Fibroblast of lung (primary cell): ENCODE data around the gene PAQR6. TPM values are rescaled to one million over a fixed set of nuclear protein-coding genes. Genes with fewer than 3 reads are reported as not detected.

Experiments
- DNase-seq, 2 donors: peaks; one replicate each; pipeline versions ENCODE4 v3.0.0 to v3.0.0-alpha.2; 2010; ENCODE audit warnings: low read depth in 2 of 2
- H2AFZ ChIP-seq: 2 replicates; pipeline ENCODE4 v1.5.1; 2012; ENCODE audit warnings: low read length, control low read depth, inconsistent platforms
- H3K27ac ChIP-seq: 2 replicates; pipeline ENCODE4 v1.5.1; 2011; ENCODE audit warnings: low read length, control low read depth; ENCODE audit not compliant: insufficient read depth
- H3K27me3 ChIP-seq: 2 replicates; pipeline ENCODE4 v1.5.1; 2011; ENCODE audit warnings: mild to moderate bottlenecking, low read length; ENCODE audit not compliant: control insufficient read depth, insufficient read depth
- H3K36me3 ChIP-seq: 2 replicates; pipeline ENCODE4 v1.5.1; 2011; ENCODE audit warnings: low read length; ENCODE audit not compliant: control insufficient read depth, insufficient read depth
- H3K4me1 ChIP-seq: 2 replicates; pipeline ENCODE4 v1.5.1; 2011; ENCODE audit warnings: low read length; ENCODE audit not compliant: control insufficient read depth, insufficient read depth; ENCODE audit errors: extremely low read depth
- H3K4me2 ChIP-seq: 2 replicates; pipeline ENCODE4 v1.5.1; 2011; ENCODE audit warnings: low read length, control low read depth; ENCODE audit not compliant: insufficient read depth; ENCODE audit errors: extremely low read depth
- H3K4me3 ChIP-seq, 4 experiments: fragments of 200-600 bp in 1 of 4; sonication (generic) in 1 of 4; replicated peaks in 1 of 4; 2 replicates each; pipeline ENCODE4 v1.5.1; 2011 to 2016; ENCODE audit warnings: low read length in 4 of 4, low read depth in 3 of 4, mild to moderate bottlenecking in 3 of 4, control low read depth in 2 of 4, inconsistent platforms in 1 of 4, mixed read lengths in 1 of 4; ENCODE audit not compliant: insufficient read depth in 1 of 4; ENCODE audit errors: control extremely low read depth in 1 of 4
- H3K79me2 ChIP-seq: 2 replicates; pipeline ENCODE4 v1.5.1; 2012; ENCODE audit warnings: mild to moderate bottlenecking, low read length, inconsistent platforms; ENCODE audit not compliant: control insufficient read depth, insufficient read depth
- H3K9ac ChIP-seq: 2 replicates; pipeline ENCODE4 v1.5.1; 2011; ENCODE audit warnings: mild to moderate bottlenecking, low read length, control low read depth; ENCODE audit not compliant: insufficient read depth
- H3K9me3 ChIP-seq: 2 replicates; pipeline ENCODE4 v1.5.1; 2012; ENCODE audit warnings: low read depth, low read length; ENCODE audit not compliant: control insufficient read depth, insufficient read depth
- H4K20me1 ChIP-seq: 2 replicates; pipeline ENCODE4 v1.5.1; 2011; ENCODE audit warnings: low read length; ENCODE audit not compliant: control insufficient read depth, insufficient read depth; ENCODE audit errors: extremely low read depth
- CTCF ChIP-seq, 2 donors: IDR thresholded peaks in 1 of 2; conservative IDR thresholded peaks in 1 of 2; 1 replicate in 1 of 2; 2 replicates in 1 of 2; pipeline ENCODE4 v1.5.1; 2011 to 2012; ENCODE audit warnings: low read length in 2 of 2, control low read depth in 1 of 2, inconsistent platforms in 1 of 2, low read depth in 1 of 2, mild to moderate bottlenecking in 1 of 2
- EZH2 ChIP-seq: IDR thresholded peaks from 2 replicates; pipeline ENCODE4 v1.5.1; 2012; ENCODE audit warnings: low read length, control low read depth, mild to moderate bottlenecking; ENCODE audit errors: missing control alignments
- polyA plus RNA-seq, 2 donors: library from polyadenylated mRNA; depleted of rRNA in 1 of 2; stranded (reverse) in 1 of 2; unstranded in 1 of 2; fragments of >200 nt; gene quantifications; 2 replicates each; pipeline ENCODE4 v1.2.1, GENCODE V29; 2011 to 2012; ENCODE audit warnings: missing spikeins in 1 of 2
- total RNA-seq: library from RNA; depleted of rRNA; stranded (reverse); fragments of >200 nt; gene quantifications from 2 replicates; pipeline ENCODE4 v1.2.1, GENCODE V29; 2014

Gene PAQR6
- total and polyA plus RNA-seq, 2 donors (not counting 1 experiment from before 2014, with no cell fraction given): 0.17 to 0.33 TPM

GRCh38 chr1:156270314-156270713 lies 22.5 kb upstream of the PAQR6 start:
- no peak for DNase-seq
- no peaks in the 10 kb centered on the region for H3K9me3 ChIP-seq
- TF ChIP-seq CTCF (conservative IDR thresholded peaks at IDR 0.05 in 1 of 2, IDR thresholded peaks at IDR 0.05 in 1 of 2; ENCODE audit: low read depth in 1 of 2, low read length in 2 of 2) (no peak), EZH2 (no peak)

GRCh38 chr1:156268336-156268735 lies 20.5 kb upstream of the PAQR6 start:
- H3K27ac ChIP-seq: no peak overlapping the region
- no peak overlapping the region for H2AFZ ChIP-seq
- no peaks in the 10 kb centered on the region for H3K79me2 ChIP-seq
- TF ChIP-seq EZH2 (no peak), CTCF (conservative IDR thresholded peaks at IDR 0.05 in 1 of 2, IDR thresholded peaks at IDR 0.05 in 1 of 2; ENCODE audit: low read depth in 1 of 2, low read length in 2 of 2) (no peak)
- no peaks in the 10 kb centered on the region for H3K9me3 ChIP-seq
- DNase-seq: peak in 1 of 2 donors; percentile 67
- H4K20me1 ChIP-seq: no peaks in the 10 kb centered on the region
- no peak overlapping the region for H3K4me2 ChIP-seq
- peaks cover 2% of the 10 kb centered on the region for H3K4me1 ChIP-seq
- H3K4me3 ChIP-seq: no peak overlapping the region
- H3K27me3 ChIP-seq: no peaks in the 10 kb centered on the region
- H3K36me3 ChIP-seq: peaks cover 30% of the 10 kb centered on the region
- no peak overlapping the region for H3K9ac ChIP-seq

More at GRCh38 chr1:156270314-156270713, 22.5 kb upstream of the PAQR6 start:
- H3K4me3 ChIP-seq: no peak overlapping the region
- no peaks in the 10 kb centered on the region for H4K20me1 ChIP-seq
- H2AFZ ChIP-seq: no peak overlapping the region
- no peak overlapping the region for H3K9ac ChIP-seq
- no peak overlapping the region for H3K27ac ChIP-seq
- peaks cover 28% of the 10 kb centered on the region for H3K36me3 ChIP-seq
- no peak overlapping the region for H3K4me2 ChIP-seq
- no peaks in the 10 kb centered on the region for H3K79me2 ChIP-seq
- H3K27me3 ChIP-seq: no peaks in the 10 kb centered on the region
- no peaks in the 10 kb centered on the region for H3K4me1 ChIP-seq

GRCh38 chr1:156266051-156266450 lies 18.2 kb upstream of the PAQR6 start:
- no peaks in the 10 kb centered on the region for H3K27me3 ChIP-seq
- no peak for TF ChIP-seq CTCF (conservative IDR thresholded peaks at IDR 0.05 in 1 of 2, IDR thresholded peaks at IDR 0.05 in 1 of 2; ENCODE audit: low read depth in 1 of 2, low read length in 2 of 2)
- TF ChIP-seq EZH2: no peak
- H3K9ac ChIP-seq: no peak overlapping the region
- H3K4me2 ChIP-seq: no peak overlapping the region
- no peaks in the 10 kb centered on the region for H3K9me3 ChIP-seq
- peaks cover 2% of the 10 kb centered on the region for H4K20me1 ChIP-seq
- peaks cover 36% of the 10 kb centered on the region for H3K36me3 ChIP-seq
- no peak overlapping the region for H3K27ac ChIP-seq
- no peak overlapping the region for H2AFZ ChIP-seq
- peaks cover 11% of the 10 kb centered on the region for H3K4me1 ChIP-seq
- DNase-seq: no peak
- H3K79me2 ChIP-seq: no peaks in the 10 kb centered on the region
- no peak overlapping the region for H3K4me3 ChIP-seq
